ENCODE results near the gene ARHGAP45. TPM values are rescaled to one million over a fixed set of nuclear protein-coding genes. Genes with fewer than 3 reads are reported as not detected.

ARHGAP45 gene
- total and polyA plus RNA-seq, 12 donors, result 1.6 to 75.4 (median 30.9) TPM

GRCh38 chr19:1106841-1107660, 40.1 kb downstream of the ARHGAP45 start:
- peak in 1 of 7 donors; percentile 46 for DNase-seq
- Histone ChIP-seq H3K4me1 (replicated peaks in 1 of 2) (peaks cover 32 to 39% of the 10 kb centered on the region in 2 donors), H3K4me3 (no peak overlapping the region), H3K27ac (peak overlapping the region in 3 of 5 donors; percentile 7 to 62 (median 52)), H3K27me3 (no peaks in the 10 kb centered on the region), H3K9me3 (replicated peaks in 1 of 3) (no peaks in the 10 kb centered on the region), H3K36me3 (replicated peaks in 1 of 2) (peaks cover 0 to 54% of the 10 kb centered on the region in 2 donors)
- intact Hi-C loops (cut with DNase I), result no loop called here
- 40 to 62% (median 57%) methylated on average over 4 to 17 of the region's 17 CpGs for WGBS, 4 donors
- TF ChIP-seq POLR2A (IDR thresholded peaks at IDR 0.05), result no peak
- TF ChIP-seq CTCF (IDR thresholded peaks at IDR 0.05), result peak in 1 of 6 experiments; percentile 28

DNA sequence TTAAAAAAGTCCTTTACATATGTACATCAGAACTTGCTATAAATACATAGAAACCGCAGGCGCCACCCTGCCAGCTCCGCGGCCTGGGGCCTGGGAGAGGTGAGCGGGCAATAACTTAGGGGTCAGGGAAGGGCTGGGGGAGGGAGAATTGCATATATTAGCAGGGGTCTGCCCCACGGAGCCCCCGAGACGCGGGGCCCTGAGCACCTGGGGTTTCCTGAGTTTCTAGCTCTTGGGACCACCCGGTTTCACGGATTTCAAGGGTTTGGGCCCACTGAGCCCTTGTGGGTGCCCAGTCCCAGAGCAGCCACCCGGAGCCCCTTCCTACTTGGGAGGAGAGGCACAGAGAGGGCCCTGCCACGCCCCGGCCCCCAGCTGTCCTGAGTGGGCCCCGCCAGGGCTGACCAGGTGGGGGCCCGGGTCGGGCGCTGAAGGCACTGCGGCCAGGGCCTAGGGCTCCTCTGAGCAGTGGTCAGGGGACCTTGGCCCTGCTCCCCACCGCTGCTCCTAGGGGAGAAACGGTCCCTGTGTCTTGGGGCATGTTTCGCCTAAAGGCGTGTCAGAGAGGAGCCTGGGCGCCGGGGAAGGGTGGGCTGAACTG, 40.8 kb downstream of the ARHGAP45 start:
- no peak for DNase-seq
- 86 to 90% (median 89%) methylated on average over 10 to 25 of the region's 25 CpGs for whole genome bisulfite sequencing, 4 donors
- no peaks in the 10 kb centered on the region for H3K27me3 ChIP-seq
- intact Hi-C loops (cut with DNase I), result no loop called here
- TF ChIP-seq POLR2A (IDR thresholded peaks at IDR 0.05) (no peak), CTCF (IDR thresholded peaks at IDR 0.05) (no peak)
- peak overlapping the region in 1 of 5 donors; percentile 10 for H3K27ac ChIP-seq
- no peaks in the 10 kb centered on the region for H3K9me3 ChIP-seq (replicated peaks in 1 of 3)
- H3K36me3 ChIP-seq (replicated peaks in 1 of 2), result peaks cover 0 to 61% of the 10 kb centered on the region in 2 donors
- no peak overlapping the region for H3K4me3 ChIP-seq
- peaks cover 32 to 37% of the 10 kb centered on the region in 2 donors for H3K4me1 ChIP-seq (replicated peaks in 1 of 2)

DNA sequence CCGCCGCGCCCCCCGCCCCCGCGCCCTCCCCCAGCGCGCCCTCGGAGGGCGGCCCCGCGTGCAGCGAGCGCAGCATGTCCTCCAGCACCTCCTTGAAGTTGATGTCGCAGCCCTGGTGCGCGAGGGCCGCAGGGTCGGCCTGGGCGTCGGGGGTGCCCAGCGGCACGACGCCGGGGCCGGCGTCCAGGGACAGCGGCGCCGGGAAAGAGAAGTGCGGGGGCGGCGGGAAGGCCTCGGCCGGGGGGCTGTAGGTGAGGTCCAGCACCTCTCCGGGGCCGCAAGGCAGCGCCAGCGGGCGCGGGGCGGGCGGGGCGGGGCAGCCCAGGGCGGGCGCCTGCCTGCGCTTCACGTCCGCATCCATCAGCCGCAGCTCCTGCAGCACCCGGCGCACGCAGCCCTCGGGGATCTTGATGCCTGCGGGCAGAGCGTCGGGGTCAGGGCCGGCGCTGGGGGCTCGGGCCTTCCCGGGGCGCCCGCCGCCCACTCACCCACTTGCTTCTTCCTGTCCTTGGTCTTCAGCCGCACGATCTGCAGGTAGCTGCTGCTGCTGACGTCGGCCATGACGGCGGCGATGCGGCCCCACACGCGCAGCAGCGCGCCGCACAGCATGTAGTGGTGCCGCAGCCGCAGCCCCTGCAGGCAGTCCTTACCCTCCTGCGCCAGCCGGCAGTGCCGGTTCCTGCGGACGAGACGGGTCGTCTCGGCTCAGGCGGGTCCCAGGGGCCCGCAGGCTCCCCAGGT, 41.5 kb downstream of the ARHGAP45 start:
- Histone ChIP-seq H3K27ac (no peak overlapping the region), H3K4me3 (no peak overlapping the region), H3K27me3 (no peaks in the 10 kb centered on the region), H3K4me1 (replicated peaks in 1 of 2) (peaks cover 32 to 36% of the 10 kb centered on the region in 2 donors), H3K9me3 (replicated peaks in 1 of 3) (no peaks in the 10 kb centered on the region), H3K36me3 (replicated peaks in 1 of 2) (peaks cover 0 to 66% of the 10 kb centered on the region in 2 donors)
- 89 to 92% (median 91%) methylated on average over 45 to 89 of the region's 89 CpGs; no CpG with 5 or more reads in 1 of the 4 donors for WGBS, 4 donors
- DNase-seq, result no peak
- no peak for TF ChIP-seq POLR2A (IDR thresholded peaks at IDR 0.05)
- TF ChIP-seq CTCF (IDR thresholded peaks at IDR 0.05), result no peak
- intact Hi-C loops (cut with DNase I), result no loop called here
